Memory B cell (primary cell): ENCODE measurements around the gene IL21R.
"Not testable (repeated sequence)": the region's sequence is repeated elsewhere in the genome, so short reads cannot be mapped to it uniquely, and the experiment has no call there.

Experiments
- ATAC-seq: fragments of 150-1000 bp; cut with Tn5 transposase; 2 replicates; pipeline ENCODE4 v1.10.0; 2021; ENCODE audit warnings: low read depth, mild to moderate bottlenecking, moderate library complexity
- DNase-seq, 2 donors: peaks; one replicate each; pipeline ENCODE4 v3.0.0; 2022; ENCODE audit warnings: low spot score in 2 of 2
- H3K27ac Mint-ChIP-seq: one replicate; pipeline ENCODE4 v1.8.0; 2022; ENCODE audit warnings: mild to moderate bottlenecking, moderate library complexity, mixed read lengths
- H3K27me3 Mint-ChIP-seq: one replicate; pipeline ENCODE4 v1.8.0; 2022; ENCODE audit warnings: mixed read lengths
- H3K36me3 Mint-ChIP-seq: one replicate; pipeline ENCODE4 v1.8.0; 2022; ENCODE audit warnings: mild to moderate bottlenecking, mixed read lengths
- H3K4me1 Mint-ChIP-seq: one replicate; pipeline ENCODE4 v1.8.0; 2022; ENCODE audit warnings: mixed read lengths
- H3K4me3 Mint-ChIP-seq: one replicate; pipeline ENCODE4 v1.8.0; 2022; ENCODE audit warnings: mild to moderate bottlenecking, moderate library complexity, mixed read lengths
- H3K9me3 Mint-ChIP-seq: one replicate; pipeline ENCODE4 v1.8.0; 2022; ENCODE audit warnings: mixed read lengths

Gene IL21R

GRCh38 chr16:27431773-27432532 lies 30.0 kb downstream of the IL21R start:
- ATAC-seq, result peak; percentile 33
- Mint-ChIP-seq H3K36me3 (no peaks in the 10 kb centered on the region), H3K9me3 (no peaks in the 10 kb centered on the region)

GRCh38 chr16:27432558-27432957 lies 30.6 kb downstream of the IL21R start:
- no peaks in the 10 kb centered on the region for H3K36me3 Mint-ChIP-seq
- no peaks in the 10 kb centered on the region for H3K9me3 Mint-ChIP-seq
- peak overlapping the region; percentile 7 for H3K27ac Mint-ChIP-seq
- peaks cover 12% of the 10 kb centered on the region for H3K27me3 Mint-ChIP-seq
- DNase-seq (no peak), ATAC-seq (no peak)
- peaks cover 11% of the 10 kb centered on the region for H3K4me1 Mint-ChIP-seq
- no peak overlapping the region for H3K4me3 Mint-ChIP-seq

More at GRCh38 chr16:27431773-27432532, 30.0 kb downstream of the IL21R start:
- Mint-ChIP-seq H3K27ac (no peak overlapping the region), H3K27me3 (peaks cover 12% of the 10 kb centered on the region), H3K4me3 (no peak overlapping the region), H3K4me1 (peaks cover 15% of the 10 kb centered on the region)
- peak in 1 of 2 donors; percentile 9 for DNase-seq

GRCh38 chr16:27433191-27433590 lies 31.2 kb downstream of the IL21R start:
- H3K27ac Mint-ChIP-seq, H3K4me3 Mint-ChIP-seq, H3K9me3 Mint-ChIP-seq, H3K36me3 Mint-ChIP-seq, ATAC-seq: not testable (repeated sequence)
- peak in 1 of 2 donors; percentile 8 for DNase-seq
- Mint-ChIP-seq H3K4me1 (peaks cover 11% of the 10 kb centered on the region), H3K27me3 (peaks cover 12% of the 10 kb centered on the region)

GRCh38 chr16:27433636-27434035 lies 31.7 kb downstream of the IL21R start:
- Mint-ChIP-seq H3K36me3 (no peaks in the 10 kb centered on the region), H3K27me3 (peaks cover 12% of the 10 kb centered on the region), H3K4me3 (no peak overlapping the region), H3K4me1 (peaks cover 11% of the 10 kb centered on the region), H3K9me3 (no peaks in the 10 kb centered on the region), H3K27ac (no peak overlapping the region)
- DNase-seq (peak in 1 of 2 donors; percentile 6), ATAC-seq (no peak)

GRCh38 chr16:27434141-27435051 lies 32.4 kb downstream of the IL21R start:
- peaks cover 9% of the 10 kb centered on the region for H3K27me3 Mint-ChIP-seq
- peaks cover 11% of the 10 kb centered on the region for H3K4me1 Mint-ChIP-seq
- peaks cover 3% of the 10 kb centered on the region for H3K36me3 Mint-ChIP-seq
- ATAC-seq (no peak), DNase-seq (peak in 1 of 2 donors; percentile 7)
- no peak overlapping the region for H3K27ac Mint-ChIP-seq
- H3K4me3 Mint-ChIP-seq, result no peak overlapping the region
- no peaks in the 10 kb centered on the region for H3K9me3 Mint-ChIP-seq

- not testable (repeated sequence) for H3K27ac Mint-ChIP-seq, H3K27me3 Mint-ChIP-seq, H3K36me3 Mint-ChIP-seq
Observed at GRCh38 chr16:27435146-27435545, 33.2 kb downstream of the IL21R start.

GRCh38 chr16:27436065-27436464 lies 34.1 kb downstream of the IL21R start:
- Mint-ChIP-seq H3K4me1 (peaks cover 5% of the 10 kb centered on the region), H3K9me3 (no peaks in the 10 kb centered on the region), H3K4me3 (no peak overlapping the region), H3K27me3 (peaks cover 6% of the 10 kb centered on the region), H3K36me3 (peaks cover 3% of the 10 kb centered on the region), H3K27ac (no peak overlapping the region)
- DNase-seq (peak in 1 of 2 donors; percentile 7), ATAC-seq (no peak)

More at GRCh38 chr16:27435146-27435545, 33.2 kb downstream of the IL21R start:
- not testable (repeated sequence) for H3K9me3 Mint-ChIP-seq, DNase-seq, H3K4me3 Mint-ChIP-seq, ATAC-seq
- H3K4me1 Mint-ChIP-seq, result peaks cover 11% of the 10 kb centered on the region

GRCh38 chr16:27436921-27437650 lies 35.1 kb downstream of the IL21R start:
- Mint-ChIP-seq H3K27me3 (peaks cover 2% of the 10 kb centered on the region), H3K4me1 (peaks cover 4% of the 10 kb centered on the region), H3K4me3 (no peak overlapping the region), H3K9me3 (no peaks in the 10 kb centered on the region), H3K36me3 (peaks cover 3% of the 10 kb centered on the region), H3K27ac (no peak overlapping the region)
- no peak for ATAC-seq
- peak in 1 of 2 donors; percentile 8 for DNase-seq

GRCh38 chr16:27437946-27438345 lies 36.0 kb downstream of the IL21R start:
- Mint-ChIP-seq H3K27me3 (no peaks in the 10 kb centered on the region), H3K9me3 (no peaks in the 10 kb centered on the region), H3K4me1 (peaks cover 2% of the 10 kb centered on the region), H3K36me3 (peaks cover 5% of the 10 kb centered on the region), H3K4me3 (no peak overlapping the region), H3K27ac (no peak overlapping the region)
- ATAC-seq (no peak), DNase-seq (no peak)

GRCh38 chr16:27439271-27440018 lies 37.5 kb downstream of the IL21R start:
- Mint-ChIP-seq H3K4me3 (no peak overlapping the region), H3K36me3 (peaks cover 8% of the 10 kb centered on the region), H3K27me3 (no peaks in the 10 kb centered on the region), H3K27ac (no peak overlapping the region), H3K4me1 (no peaks in the 10 kb centered on the region), H3K9me3 (peaks cover 2% of the 10 kb centered on the region)
- ATAC-seq, result no peak
- no peak for DNase-seq

- Mint-ChIP-seq H3K27me3 (no peaks in the 10 kb centered on the region), H3K4me3 (no peak overlapping the region), H3K9me3 (peaks cover 5% of the 10 kb centered on the region), H3K4me1 (peaks cover under 1% of the 10 kb centered on the region), H3K36me3 (peaks cover 12% of the 10 kb centered on the region), H3K27ac (no peak overlapping the region)
- ATAC-seq, result no peak
- DNase-seq, result no peak
Observed at GRCh38 chr16:27441276-27441675, 39.3 kb downstream of the IL21R start.

GRCh38 chr16:27441998-27442397 lies 40.0 kb downstream of the IL21R start:
- Mint-ChIP-seq H3K9me3 (peaks cover 5% of the 10 kb centered on the region), H3K27me3 (no peaks in the 10 kb centered on the region), H3K4me3 (no peak overlapping the region), H3K4me1 (peaks cover 8% of the 10 kb centered on the region), H3K36me3 (peaks cover 12% of the 10 kb centered on the region), H3K27ac (no peak overlapping the region)
- DNase-seq, result no peak
- ATAC-seq, result no peak

- ATAC-seq, result no peak
- H3K27ac Mint-ChIP-seq, result no peak overlapping the region
Observed at GRCh38 chr16:27444015-27444414, 42.0 kb downstream of the IL21R start.

More at GRCh38 chr16:27444015-27444414, 42.0 kb downstream of the IL21R start:
- Mint-ChIP-seq H3K27me3 (peaks cover 1% of the 10 kb centered on the region), H3K4me1 (peaks cover 10% of the 10 kb centered on the region), H3K4me3 (no peak overlapping the region), H3K9me3 (peaks cover 5% of the 10 kb centered on the region), H3K36me3 (peaks cover 13% of the 10 kb centered on the region)
- no peak for DNase-seq
